Neural cell (in vitro differentiated cells): ENCODE measurements around the gene CBR3. TPM values are rescaled to one million over a fixed set of nuclear protein-coding genes. Genes with fewer than 3 reads are reported as not detected.

Experiments used
- H2AFZ ChIP-seq: fragments of 200-600, 300-800 bp; sonication (generic), shearing (Covaris generic); 2 replicates; pipeline ENCODE4 v1.6.0; 2014; ENCODE audit warnings: low read depth, mild to moderate bottlenecking, antibody characterized with exemption, low read length, moderate library complexity
- H3F3A ChIP-seq: fragments of 200-600 bp; shearing (Covaris generic); 2 replicates; pipeline ENCODE4 v1.6.1; 2016; ENCODE audit warnings: mild to moderate bottlenecking, moderate library complexity, mixed read lengths, antibody characterized with exemption, low read length; ENCODE audit not compliant: insufficient read depth, poor library complexity, severe bottlenecking
- H3K27ac ChIP-seq: fragments of 200-600, 300-800 bp; sonication (generic), shearing (Covaris generic); 2 replicates; pipeline ENCODE4 v1.5.1; 2014; ENCODE audit warnings: mild to moderate bottlenecking, low read length, moderate library complexity
- H3K27me3 ChIP-seq: fragments of 300-800, 200-600 bp; sonication (generic), shearing (Covaris generic); 2 replicates; pipeline ENCODE4 v1.6.0; 2014; ENCODE audit warnings: mild to moderate bottlenecking, low read depth, low read length, moderate library complexity; ENCODE audit not compliant: insufficient read depth
- H3K36me3 ChIP-seq: fragments of 300-800, 200-600 bp; sonication (generic), shearing (Covaris generic); 2 replicates; pipeline ENCODE4 v1.5.1; 2014; ENCODE audit warnings: mild to moderate bottlenecking, antibody characterized with exemption, low read length, moderate library complexity; ENCODE audit not compliant: insufficient read depth
- H3K4me2 ChIP-seq: fragments of 300-800, 200-600 bp; sonication (generic), shearing (Covaris generic); 2 replicates; pipeline ENCODE4 v1.6.0; 2014; ENCODE audit warnings: mild to moderate bottlenecking, low read length
- H3K4me3 ChIP-seq: fragments of 300-800, 200-600 bp; sonication (generic), shearing (Covaris generic); 2 replicates; pipeline ENCODE4 v1.5.1; 2014; ENCODE audit warnings: mild to moderate bottlenecking, low read length, moderate library complexity
- H3K79me2 ChIP-seq: fragments of 200-600 bp; shearing (Covaris generic); replicated peaks from 2 replicates; pipeline ENCODE4 v1.6.0; 2014; ENCODE audit warnings: mild to moderate bottlenecking, low read length, moderate library complexity; ENCODE audit not compliant: insufficient read depth
- H3K9ac ChIP-seq: fragments of 300-800, 200-600 bp; sonication (generic), shearing (Covaris generic); 2 replicates; pipeline ENCODE4 v1.6.1; 2016; ENCODE audit warnings: mild to moderate bottlenecking, low read length, mixed read lengths
- H3K9me2 ChIP-seq: fragments of 200-600 bp; shearing (Covaris generic); 2 replicates; pipeline ENCODE4 v1.6.1; 2016; ENCODE audit warnings: mild to moderate bottlenecking, low read length, mixed read lengths; ENCODE audit not compliant: insufficient read depth
- H3K9me3 ChIP-seq: fragments of 200-600, 300-800 bp; sonication (generic), shearing (Covaris generic); 2 replicates; pipeline ENCODE4 v1.6.1; 2016; ENCODE audit warnings: mild to moderate bottlenecking, mixed run types, low read length, moderate library complexity, mixed read lengths
- H4K20me1 ChIP-seq: fragments of 200-600 bp; shearing (Covaris generic); 2 replicates; pipeline ENCODE4 v1.6.1; 2016; ENCODE audit warnings: mild to moderate bottlenecking, mixed run types; ENCODE audit not compliant: insufficient read depth
- CTCF ChIP-seq: fragments of 450-650 bp; IDR thresholded peaks from 2 replicates; pipeline ENCODE4 v1.5.1; 2014; ENCODE audit warnings: antibody characterized with exemption, mild to moderate bottlenecking, moderate library complexity; ENCODE audit not compliant: poor library complexity, severe bottlenecking
- EP300 ChIP-seq: fragments of 450-650 bp; conservative IDR thresholded peaks from 2 replicates; pipeline ENCODE4 v1.6.1; 2014; ENCODE audit warnings: antibody characterized with exemption, mild to moderate bottlenecking, moderate library complexity; ENCODE audit not compliant: poor library complexity, severe bottlenecking
- EZH2 ChIP-seq: fragments of 200-600, 300-800 bp; shearing (Covaris generic), sonication (generic); IDR thresholded peaks from 2 replicates; pipeline ENCODE4 v1.6.1; 2014; ENCODE audit warnings: antibody characterized with exemption, low read length, borderline replicate concordance, mild to moderate bottlenecking; ENCODE audit not compliant: insufficient read depth, poor library complexity, severe bottlenecking
- MXI1 ChIP-seq: fragments of 450-650 bp; conservative IDR thresholded peaks from 2 replicates; pipeline ENCODE4 v1.6.1; 2014; ENCODE audit warnings: antibody characterized with exemption, mild to moderate bottlenecking; ENCODE audit not compliant: poor library complexity, severe bottlenecking
- POLR2AphosphoS5 ChIP-seq: IDR thresholded peaks from 2 replicates; pipeline ENCODE4 v1.6.1; 2012
- RAD21 ChIP-seq: fragments of 450-650 bp; conservative IDR thresholded peaks from 2 replicates; pipeline ENCODE4 v1.6.1; 2014; ENCODE audit warnings: antibody characterized with exemption, mild to moderate bottlenecking, moderate library complexity
- SMC3 ChIP-seq: fragments of 450-650 bp; conservative IDR thresholded peaks from 2 replicates; pipeline ENCODE4 v1.6.1; 2014; ENCODE audit warnings: antibody characterized with exemption, mild to moderate bottlenecking, moderate library complexity; ENCODE audit not compliant: poor library complexity
- TAF1 ChIP-seq: IDR thresholded peaks from 2 replicates; pipeline ENCODE4 v1.6.1; 2012; ENCODE audit warnings: low read depth
- polyA minus RNA-seq: library from RNA; depleted of rRNA, polyadenylated mRNA; stranded (reverse); fragments of >200 nt; gene quantifications from 2 replicates; pipeline ENCODE4 v1.2.3, GENCODE V29; 2014
- polyA plus RNA-seq: library from polyadenylated mRNA; depleted of rRNA; stranded (reverse); fragments of >200 nt; gene quantifications from 2 replicates; pipeline ENCODE4 v1.2.3, GENCODE V29; 2014
- TF ChIP-seq, protein P1 (sequence below): IDR thresholded peaks from 2 replicates; pipeline ENCODE4 v1.6.1; 2012; ENCODE audit warnings: borderline replicate concordance

Gene CBR3
- polyA plus RNA-seq, result not detected in 2 replicates
- not detected in 2 replicates for polyA minus RNA-seq

DNA sequence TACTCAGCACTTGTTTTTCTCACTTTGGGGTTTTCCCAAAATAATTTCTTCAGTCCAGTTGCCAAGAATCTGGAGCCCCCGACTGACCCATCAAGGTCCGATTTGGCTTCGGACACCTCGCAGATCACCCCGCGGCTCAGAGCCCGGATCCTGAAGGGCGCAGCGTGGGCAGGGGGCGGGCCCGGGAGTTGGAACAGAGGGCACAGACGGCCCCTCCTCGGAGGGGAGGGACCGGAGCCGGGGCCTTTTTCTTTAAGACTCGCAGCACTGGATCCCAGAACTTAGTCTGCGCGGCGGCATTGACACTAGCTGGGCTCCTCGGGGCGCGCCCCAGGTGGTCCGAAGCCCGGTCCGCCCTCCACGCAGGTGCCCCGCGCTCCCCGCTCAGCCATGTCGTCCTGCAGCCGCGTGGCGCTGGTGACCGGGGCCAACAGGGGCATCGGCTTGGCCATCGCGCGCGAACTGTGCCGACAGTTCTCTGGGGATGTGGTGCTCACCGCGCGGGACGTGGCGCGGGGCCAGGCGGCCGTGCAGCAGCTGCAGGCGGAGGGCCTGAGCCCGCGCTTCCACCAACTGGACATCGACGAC is at the start of gene CBR3:
Gene CBR3, plus strand, starts transcription at position 277 of the 588 bp plus-strand sequence. Its CDS starts 114 bp downstream, at position 391.
- Histone ChIP-seq H3K9me3 (no peaks in the 10 kb centered on the region), H4K20me1 (no peaks in the 10 kb centered on the region), H3K9me2 (no peaks in the 10 kb centered on the region), H2AFZ (peak within 1 kb of the TSS; percentile 33), H3K4me2 (peak within 1 kb of the TSS; percentile 82), H3K4me3 (peak within 1 kb of the TSS; percentile 75), H3K27me3 (peaks cover 70% of the 10 kb centered on the region), H3K9ac (peak within 1 kb of the TSS; percentile 23), H3K79me2 (no peaks in the 10 kb centered on the region), H3F3A (no peaks in the 10 kb centered on the region), H3K36me3 (no peaks in the 10 kb centered on the region), H3K27ac (no peak within 1 kb of the TSS)
- TF ChIP-seq EZH2, result no peak
- no peak for TF ChIP-seq RAD21
- TF ChIP-seq, protein P1, sequence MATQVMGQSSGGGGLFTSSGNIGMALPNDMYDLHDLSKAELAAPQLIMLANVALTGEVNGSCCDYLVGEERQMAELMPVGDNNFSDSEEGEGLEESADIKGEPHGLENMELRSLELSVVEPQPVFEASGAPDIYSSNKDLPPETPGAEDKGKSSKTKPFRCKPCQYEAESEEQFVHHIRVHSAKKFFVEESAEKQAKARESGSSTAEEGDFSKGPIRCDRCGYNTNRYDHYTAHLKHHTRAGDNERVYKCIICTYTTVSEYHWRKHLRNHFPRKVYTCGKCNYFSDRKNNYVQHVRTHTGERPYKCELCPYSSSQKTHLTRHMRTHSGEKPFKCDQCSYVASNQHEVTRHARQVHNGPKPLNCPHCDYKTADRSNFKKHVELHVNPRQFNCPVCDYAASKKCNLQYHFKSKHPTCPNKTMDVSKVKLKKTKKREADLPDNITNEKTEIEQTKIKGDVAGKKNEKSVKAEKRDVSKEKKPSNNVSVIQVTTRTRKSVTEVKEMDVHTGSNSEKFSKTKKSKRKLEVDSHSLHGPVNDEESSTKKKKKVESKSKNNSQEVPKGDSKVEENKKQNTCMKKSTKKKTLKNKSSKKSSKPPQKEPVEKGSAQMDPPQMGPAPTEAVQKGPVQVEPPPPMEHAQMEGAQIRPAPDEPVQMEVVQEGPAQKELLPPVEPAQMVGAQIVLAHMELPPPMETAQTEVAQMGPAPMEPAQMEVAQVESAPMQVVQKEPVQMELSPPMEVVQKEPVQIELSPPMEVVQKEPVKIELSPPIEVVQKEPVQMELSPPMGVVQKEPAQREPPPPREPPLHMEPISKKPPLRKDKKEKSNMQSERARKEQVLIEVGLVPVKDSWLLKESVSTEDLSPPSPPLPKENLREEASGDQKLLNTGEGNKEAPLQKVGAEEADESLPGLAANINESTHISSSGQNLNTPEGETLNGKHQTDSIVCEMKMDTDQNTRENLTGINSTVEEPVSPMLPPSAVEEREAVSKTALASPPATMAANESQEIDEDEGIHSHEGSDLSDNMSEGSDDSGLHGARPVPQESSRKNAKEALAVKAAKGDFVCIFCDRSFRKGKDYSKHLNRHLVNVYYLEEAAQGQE, result no peak
- no peak for TF ChIP-seq POLR2AphosphoS5
- no peak for TF ChIP-seq SMC3
- no peak for TF ChIP-seq TAF1
- no peak for TF ChIP-seq CTCF
- no peak for TF ChIP-seq MXI1
- no peak for TF ChIP-seq EP300

DNA sequence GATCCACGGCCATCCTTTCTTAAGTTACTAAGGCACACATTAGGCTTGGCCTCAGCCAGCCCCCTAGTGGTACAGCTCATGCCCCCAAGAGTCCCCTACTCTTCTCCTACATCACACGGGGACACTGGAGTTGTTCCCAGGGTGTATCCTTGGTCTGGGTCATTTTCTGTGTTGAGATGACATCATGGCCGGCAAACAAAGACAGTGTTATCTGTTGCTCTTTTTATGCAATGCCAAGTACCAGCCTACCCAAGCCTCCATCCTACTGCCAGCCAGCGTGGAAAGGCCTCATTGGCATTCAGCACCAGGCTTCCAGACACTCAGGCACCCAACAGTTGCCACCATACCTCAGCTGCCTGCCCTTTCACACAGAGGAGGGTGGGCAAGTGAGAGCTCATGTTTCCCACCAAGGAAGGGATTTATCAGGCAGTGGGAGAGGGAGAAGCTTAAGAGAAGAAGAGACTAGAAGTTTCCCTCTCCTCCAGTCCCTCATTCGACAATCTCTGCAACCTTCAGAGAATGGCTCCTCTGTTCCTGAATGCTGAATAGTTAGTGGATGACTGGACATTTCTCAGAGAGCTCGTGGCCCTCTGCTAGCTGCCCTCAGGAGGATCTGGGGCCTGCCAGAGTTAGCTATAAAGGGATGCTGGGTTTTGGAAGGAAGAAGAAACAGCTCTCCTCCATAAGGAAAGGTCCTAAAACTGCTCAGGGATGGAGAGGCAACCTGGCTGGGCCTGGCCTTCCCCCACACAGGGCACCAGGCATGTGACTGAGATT is 47.3 kb upstream of the CBR3 start:
- no peaks in the 10 kb centered on the region for H3K79me2 ChIP-seq
- H4K20me1 ChIP-seq, result no peaks in the 10 kb centered on the region
- no peaks in the 10 kb centered on the region for H3K36me3 ChIP-seq
- no peak overlapping the region for H2AFZ ChIP-seq
- no peak overlapping the region for H3K4me2 ChIP-seq
- H3K27me3 ChIP-seq, result no peaks in the 10 kb centered on the region
- no peak overlapping the region for H3K27ac ChIP-seq
- no peaks in the 10 kb centered on the region for H3K9me3 ChIP-seq
- TF ChIP-seq CTCF, result no peak
- TF ChIP-seq EP300, result no peak
- no peak for TF ChIP-seq RAD21
- TF ChIP-seq MXI1, result no peak
- TF ChIP-seq, protein P1, result no peak
- no peak for TF ChIP-seq EZH2
- no peak for TF ChIP-seq POLR2AphosphoS5
- no peak for TF ChIP-seq TAF1
- no peak for TF ChIP-seq SMC3
- no peaks in the 10 kb centered on the region for H3K9me2 ChIP-seq
- no peak overlapping the region for H3K9ac ChIP-seq
- no peak overlapping the region for H3K4me3 ChIP-seq
- H3F3A ChIP-seq, result no peaks in the 10 kb centered on the region
